KMS-11 (cell line): Measurements from ENCODE around the gene C11orf24.

Experiments
- H2AFZ ChIP-seq: fragments of 200-600 bp; sonication (generic); 2 replicates; pipeline ENCODE4 v1.6.1; 2016; ENCODE audit warnings: antibody characterized with exemption, mixed run types, low read depth
- H3K27ac ChIP-seq: fragments of 200-600 bp; sonication (generic); 2 replicates; pipeline ENCODE4 v1.6.1; 2016; ENCODE audit warnings: mild to moderate bottlenecking, mixed run types
- H3K27me3 ChIP-seq: fragments of 200-600 bp; sonication (generic); 2 replicates; pipeline ENCODE4 v1.6.1; 2017; ENCODE audit warnings: mild to moderate bottlenecking, low read depth, mixed run types, moderate library complexity; ENCODE audit not compliant: insufficient read depth
- H3K36me3 ChIP-seq: fragments of 200-600 bp; sonication (generic); 2 replicates; pipeline ENCODE4 v1.6.1; 2017; ENCODE audit warnings: mild to moderate bottlenecking, mixed run types; ENCODE audit not compliant: insufficient read depth
- H3K4me1 ChIP-seq: fragments of 200-600 bp; sonication (generic); 2 replicates; pipeline ENCODE4 v1.6.1; 2016; ENCODE audit warnings: mild to moderate bottlenecking, low read depth, mixed run types; ENCODE audit not compliant: poor library complexity, severe bottlenecking
- H3K4me2 ChIP-seq: fragments of 200-600 bp; sonication (generic); 2 replicates; pipeline ENCODE4 v1.7.0; 2016; ENCODE audit warnings: mild to moderate bottlenecking, mixed run types
- H3K4me3 ChIP-seq: fragments of 200-600 bp; sonication (generic); IDR thresholded peaks from 2 replicates; pipeline ENCODE4 v1.6.1; 2017; ENCODE audit warnings: low read depth, low read length, mixed read lengths; ENCODE audit not compliant: insufficient read depth
- H3K79me2 ChIP-seq: fragments of 200-600 bp; sonication (generic); 2 replicates; pipeline ENCODE4 v1.6.1; 2016; ENCODE audit warnings: low read depth, mixed run types; ENCODE audit not compliant: insufficient read depth
- H3K9ac ChIP-seq: fragments of 200-600 bp; sonication (generic); 2 replicates; pipeline ENCODE4 v1.6.1; 2016; ENCODE audit warnings: mild to moderate bottlenecking, mixed run types
- H4K20me1 ChIP-seq: fragments of 200-600 bp; sonication (generic); 2 replicates; pipeline ENCODE4 v1.6.1; 2016; ENCODE audit warnings: mild to moderate bottlenecking, mixed run types; ENCODE audit not compliant: insufficient read depth
- TF ChIP-seq, protein P1 (sequence below): fragments of 200-600 bp; sonication (generic); conservative IDR thresholded peaks from 2 replicates; pipeline ENCODE4 v1.6.1; 2017; ENCODE audit warnings: low read depth, mild to moderate bottlenecking, antibody characterized with exemption, low read length, moderate library complexity, mixed read lengths

The C11orf24 gene

DNA sequence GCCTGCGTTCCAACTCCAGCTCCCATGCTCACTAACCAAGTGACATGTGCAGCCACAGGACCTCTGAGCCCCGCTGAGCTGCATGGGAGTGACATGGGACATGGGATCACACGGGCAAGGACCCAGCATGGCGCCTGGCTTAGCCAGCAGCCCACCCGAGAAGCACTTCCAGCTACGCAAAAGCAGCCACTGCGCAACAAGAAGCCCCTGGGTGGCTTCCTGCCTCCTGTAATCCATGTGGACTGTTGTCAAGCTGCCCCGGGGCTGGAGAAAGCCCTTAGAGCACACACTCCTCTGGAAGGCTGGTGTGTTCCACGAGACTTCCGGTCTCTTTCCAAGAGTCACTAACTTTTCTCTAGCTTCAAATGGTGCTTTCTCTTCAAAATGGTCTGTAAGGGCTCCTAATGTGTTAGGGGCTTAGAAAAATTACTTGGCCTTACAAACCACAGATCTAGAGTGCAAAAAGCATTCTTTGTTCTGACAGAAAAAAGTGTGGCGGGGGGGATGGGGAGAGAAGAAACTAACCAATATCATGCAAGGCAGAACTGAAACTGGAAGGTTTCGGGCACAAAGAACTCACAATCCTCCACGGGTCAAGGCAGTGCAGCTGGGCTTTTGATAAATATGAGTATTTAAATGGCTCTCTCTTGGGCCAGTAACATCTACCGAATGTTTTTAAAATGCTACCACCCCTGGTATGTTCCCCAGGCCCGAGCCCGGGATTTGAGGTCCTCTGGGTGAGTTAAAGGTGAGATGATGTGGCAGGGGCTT lies 5.5 kb downstream of the C11orf24 start:
- H3K4me3 ChIP-seq: no peak overlapping the region
- TF ChIP-seq, protein P1, sequence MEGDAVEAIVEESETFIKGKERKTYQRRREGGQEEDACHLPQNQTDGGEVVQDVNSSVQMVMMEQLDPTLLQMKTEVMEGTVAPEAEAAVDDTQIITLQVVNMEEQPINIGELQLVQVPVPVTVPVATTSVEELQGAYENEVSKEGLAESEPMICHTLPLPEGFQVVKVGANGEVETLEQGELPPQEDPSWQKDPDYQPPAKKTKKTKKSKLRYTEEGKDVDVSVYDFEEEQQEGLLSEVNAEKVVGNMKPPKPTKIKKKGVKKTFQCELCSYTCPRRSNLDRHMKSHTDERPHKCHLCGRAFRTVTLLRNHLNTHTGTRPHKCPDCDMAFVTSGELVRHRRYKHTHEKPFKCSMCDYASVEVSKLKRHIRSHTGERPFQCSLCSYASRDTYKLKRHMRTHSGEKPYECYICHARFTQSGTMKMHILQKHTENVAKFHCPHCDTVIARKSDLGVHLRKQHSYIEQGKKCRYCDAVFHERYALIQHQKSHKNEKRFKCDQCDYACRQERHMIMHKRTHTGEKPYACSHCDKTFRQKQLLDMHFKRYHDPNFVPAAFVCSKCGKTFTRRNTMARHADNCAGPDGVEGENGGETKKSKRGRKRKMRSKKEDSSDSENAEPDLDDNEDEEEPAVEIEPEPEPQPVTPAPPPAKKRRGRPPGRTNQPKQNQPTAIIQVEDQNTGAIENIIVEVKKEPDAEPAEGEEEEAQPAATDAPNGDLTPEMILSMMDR: no peak
- no peaks in the 10 kb centered on the region for H3K27me3 ChIP-seq
- peaks cover 61% of the 10 kb centered on the region for H3K4me1 ChIP-seq
- H3K79me2 ChIP-seq: peaks cover 48% of the 10 kb centered on the region
- H3K4me2 ChIP-seq: peak overlapping the region; percentile 100
- peak overlapping the region; percentile 48; the same call in 1 of the 2 replicates for H2AFZ ChIP-seq
- H3K36me3 ChIP-seq: peaks cover 8% of the 10 kb centered on the region; the same call in 1 of the 2 replicates
- H3K27ac ChIP-seq: peak overlapping the region; percentile 100
- H4K20me1 ChIP-seq: no peaks in the 10 kb centered on the region
- peak overlapping the region; percentile 78 for H3K9ac ChIP-seq

DNA sequence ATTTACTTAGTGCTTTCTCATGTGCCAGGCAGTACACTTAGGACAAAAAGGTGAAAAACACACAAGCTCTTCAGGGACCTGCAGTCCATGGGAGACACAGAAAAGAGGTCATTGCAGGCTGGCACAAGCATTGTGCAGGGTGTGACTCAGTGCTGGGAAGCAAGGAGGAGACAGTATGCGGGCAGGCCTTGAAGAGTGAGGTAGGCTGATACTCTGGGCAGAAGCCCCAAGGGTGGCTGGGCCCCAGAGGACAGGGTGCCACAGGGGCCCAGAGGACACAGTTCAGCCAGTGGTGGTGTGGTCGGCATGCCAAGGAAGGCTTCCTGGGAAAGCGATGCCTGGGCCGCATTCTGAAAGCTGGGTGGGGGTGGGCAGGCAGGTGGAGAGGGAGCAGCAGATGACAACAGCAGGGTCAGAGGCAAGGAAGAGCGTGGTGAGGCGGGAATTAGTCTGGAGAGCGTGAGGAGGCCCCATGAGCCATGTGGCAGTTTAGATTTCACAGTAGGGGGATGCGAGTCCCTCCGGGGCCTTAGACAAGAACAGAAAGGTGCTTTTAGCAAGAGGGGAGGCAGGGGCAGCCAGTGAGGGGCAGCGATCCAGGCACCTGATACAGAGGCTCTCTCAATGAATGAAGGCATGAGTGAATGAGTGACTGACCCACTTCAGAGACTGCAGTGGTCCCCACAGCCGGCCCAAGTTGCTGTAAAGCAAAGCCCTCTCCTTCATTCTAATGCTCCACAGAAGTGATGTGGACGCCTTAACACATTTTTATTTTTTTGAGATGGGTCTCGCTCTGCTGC lies 6.8 kb downstream of the C11orf24 start:
- no peak overlapping the region for H2AFZ ChIP-seq
- H3K4me1 ChIP-seq: peaks cover 52% of the 10 kb centered on the region
- H3K27ac ChIP-seq: peak overlapping the region; percentile 100
- H3K36me3 ChIP-seq: peaks cover 8% of the 10 kb centered on the region; the same call in 1 of the 2 replicates
- TF ChIP-seq, protein P1: no peak
- no peaks in the 10 kb centered on the region for H3K27me3 ChIP-seq
- H3K9ac ChIP-seq: no peak overlapping the region
- H3K79me2 ChIP-seq: peaks cover 34% of the 10 kb centered on the region
- H4K20me1 ChIP-seq: no peaks in the 10 kb centered on the region
- no peak overlapping the region for H3K4me3 ChIP-seq
- H3K4me2 ChIP-seq: peak overlapping the region; percentile 100

DNA sequence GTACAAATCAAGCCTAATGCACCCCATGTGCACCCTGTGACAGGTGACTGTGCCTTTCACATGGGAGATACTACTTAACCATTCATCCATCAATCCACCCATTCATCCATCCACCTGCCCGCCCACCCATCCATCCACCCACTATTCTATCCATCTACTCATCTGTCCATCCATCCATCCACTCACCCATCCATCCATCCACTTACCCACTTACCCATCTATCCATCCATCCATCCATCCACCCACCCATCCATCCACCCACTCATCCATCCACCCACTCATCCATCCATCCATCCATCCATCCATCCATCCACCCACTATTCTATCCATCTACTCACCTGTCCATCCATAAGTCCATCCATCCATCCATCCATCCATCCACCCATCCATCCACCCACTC lies 7.5 kb downstream of the C11orf24 start:
- Histone ChIP-seq H3K4me2 (no peak overlapping the region), H3K4me1 (peaks cover 45% of the 10 kb centered on the region), H3K4me3 (no peak overlapping the region), H2AFZ (no peak overlapping the region), H3K9ac (no peak overlapping the region), H3K36me3 (peaks cover 8% of the 10 kb centered on the region; the same call in 1 of the 2 replicates), H3K79me2 (peaks cover 27% of the 10 kb centered on the region), H4K20me1 (no peaks in the 10 kb centered on the region), H3K27me3 (no peaks in the 10 kb centered on the region), H3K27ac (no peak overlapping the region)
- TF ChIP-seq, protein P1: no peak

DNA sequence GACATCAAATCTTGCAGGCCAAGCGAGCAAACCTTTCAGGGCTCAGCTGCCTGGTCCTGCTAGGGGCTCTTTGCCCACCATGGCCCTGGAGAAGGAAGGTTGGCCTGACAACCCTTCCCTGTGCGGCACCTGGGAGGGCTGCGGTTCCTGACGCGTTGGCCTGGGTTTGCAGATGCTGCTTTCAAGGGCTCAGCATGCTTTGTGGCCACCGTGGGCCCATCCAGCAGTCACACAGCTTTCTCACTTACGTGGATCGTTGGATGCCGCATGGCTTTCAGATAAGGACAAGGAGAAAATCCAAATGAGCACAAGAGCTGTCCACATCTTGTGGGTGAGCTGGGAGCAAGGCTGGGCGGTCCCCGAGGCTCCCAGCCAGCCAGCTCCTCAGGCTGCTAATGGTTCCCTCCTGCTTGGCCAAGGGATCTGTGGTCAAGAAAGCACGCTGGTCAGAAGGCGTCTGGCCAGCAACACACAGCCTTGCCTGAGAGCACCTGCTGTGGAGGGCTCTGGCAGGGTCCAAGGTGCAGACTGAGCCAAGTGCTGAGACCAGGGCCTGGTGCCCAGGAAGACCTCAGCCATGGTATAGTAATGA lies 8.2 kb downstream of the C11orf24 start:
- no peak overlapping the region for H3K4me3 ChIP-seq
- peaks cover 38% of the 10 kb centered on the region for H3K4me1 ChIP-seq
- TF ChIP-seq, protein P1: no peak
- H3K27ac ChIP-seq: no peak overlapping the region
- H3K9ac ChIP-seq: no peak overlapping the region
- no peak overlapping the region for H2AFZ ChIP-seq
- H3K36me3 ChIP-seq: peaks cover 8% of the 10 kb centered on the region; the same call in 1 of the 2 replicates
- no peaks in the 10 kb centered on the region for H4K20me1 ChIP-seq
- H3K27me3 ChIP-seq: no peaks in the 10 kb centered on the region
- no peak overlapping the region for H3K4me2 ChIP-seq
- peaks cover 20% of the 10 kb centered on the region; the same call in 1 of the 2 replicates for H3K79me2 ChIP-seq
